Nephron progenitor cell (in vitro differentiated cells): ENCODE results near the gene RITA1.

Experiments
- DNase-seq: peaks from one replicate; pipeline ENCODE4 v3.0.0; 2021
- H3K27ac Mint-ChIP-seq: 2 replicates; pipeline ENCODE4 v1.8.0; 2021; ENCODE audit warnings: mild to moderate bottlenecking, moderate library complexity, mixed read lengths
- H3K27me3 Mint-ChIP-seq: 2 replicates; pipeline ENCODE4 v1.8.0; 2021; ENCODE audit warnings: mild to moderate bottlenecking, low read depth, mixed read lengths; ENCODE audit not compliant: poor library complexity
- H3K36me3 Mint-ChIP-seq: 2 replicates; pipeline ENCODE4 v1.8.0; 2021; ENCODE audit warnings: low read depth, mixed read lengths
- H3K4me1 Mint-ChIP-seq: 2 replicates; pipeline ENCODE4 v1.8.0; 2021; ENCODE audit warnings: mixed read lengths
- H3K4me3 Mint-ChIP-seq: 2 replicates; pipeline ENCODE4 v1.8.0; 2021; ENCODE audit warnings: mild to moderate bottlenecking, moderate library complexity, mixed read lengths
- H3K9me3 Mint-ChIP-seq: 2 replicates; pipeline ENCODE4 v1.8.0; 2021; ENCODE audit warnings: mild to moderate bottlenecking, moderate library complexity, mixed read lengths
- CTCF ChIP-seq: fragments of 200-600 bp; sonication (generic); IDR thresholded peaks from 2 replicates; pipeline ENCODE4 v1.5.0; 2021; ENCODE audit warnings: antibody characterized with exemption

The RITA1 gene

GRCh38 chr12:113179023-113179422 is 6.5 kb upstream of the RITA1 start:
- Mint-ChIP-seq H3K4me3 (no peak overlapping the region), H3K36me3 (peaks cover 70% of the 10 kb centered on the region), H3K4me1 (peaks cover 12% of the 10 kb centered on the region), H3K9me3 (peaks cover 11% of the 10 kb centered on the region), H3K27ac (no peak overlapping the region), H3K27me3 (no peaks in the 10 kb centered on the region)
- no peak for TF ChIP-seq CTCF
- no peak for DNase-seq

- TF ChIP-seq CTCF = no peak
- no peaks in the 10 kb centered on the region for H3K27me3 Mint-ChIP-seq
- H3K4me1 Mint-ChIP-seq = peaks cover 9% of the 10 kb centered on the region
- peaks cover 62% of the 10 kb centered on the region for H3K36me3 Mint-ChIP-seq
- H3K9me3 Mint-ChIP-seq = peaks cover 11% of the 10 kb centered on the region
- no peak for DNase-seq
- no peak overlapping the region for H3K27ac Mint-ChIP-seq
- no peak overlapping the region for H3K4me3 Mint-ChIP-seq
Measured at GRCh38 chr12:113180333-113180732, 5.2 kb upstream of the RITA1 start.

- no peak overlapping the region for H3K27ac Mint-ChIP-seq
- no peak overlapping the region for H3K4me3 Mint-ChIP-seq
- H3K27me3 Mint-ChIP-seq = no peaks in the 10 kb centered on the region
- peaks cover 20% of the 10 kb centered on the region for H3K4me1 Mint-ChIP-seq
- no peak for DNase-seq
- peaks cover 7% of the 10 kb centered on the region for H3K9me3 Mint-ChIP-seq
- H3K36me3 Mint-ChIP-seq = peaks cover 57% of the 10 kb centered on the region
- TF ChIP-seq CTCF = no peak
Measured at GRCh38 chr12:113181975-113182374, 3.5 kb upstream of the RITA1 start.

- no peak for TF ChIP-seq CTCF
- H3K36me3 Mint-ChIP-seq = peaks cover 54% of the 10 kb centered on the region
- H3K9me3 Mint-ChIP-seq = no peaks in the 10 kb centered on the region
- DNase-seq = no peak
- H3K27me3 Mint-ChIP-seq = no peaks in the 10 kb centered on the region
- no peak overlapping the region for H3K27ac Mint-ChIP-seq
- H3K4me3 Mint-ChIP-seq = no peak overlapping the region
- peaks cover 26% of the 10 kb centered on the region for H3K4me1 Mint-ChIP-seq
Measured at GRCh38 chr12:113183030-113183589, 2.4 kb upstream of the RITA1 start.

- no peak for DNase-seq
Measured at GRCh38 chr12:113184098-113184899, 1.2 kb upstream of the RITA1 start.

More at GRCh38 chr12:113184098-113184899, 1.2 kb upstream of the RITA1 start:
- H3K4me3 Mint-ChIP-seq = peak overlapping the region; percentile 92
- H3K36me3 Mint-ChIP-seq = peaks cover 50% of the 10 kb centered on the region
- no peaks in the 10 kb centered on the region for H3K9me3 Mint-ChIP-seq
- no peaks in the 10 kb centered on the region for H3K27me3 Mint-ChIP-seq
- TF ChIP-seq CTCF = no peak
- H3K4me1 Mint-ChIP-seq = peaks cover 28% of the 10 kb centered on the region
- peak overlapping the region; percentile 89 for H3K27ac Mint-ChIP-seq
